Measurements from ENCODE around the gene CUX1.
"Not testable (repeated sequence)": the region's sequence is repeated elsewhere in the genome, so short reads cannot be mapped to it uniquely, and the experiment has no call there.

The CUX1 gene

DNA sequence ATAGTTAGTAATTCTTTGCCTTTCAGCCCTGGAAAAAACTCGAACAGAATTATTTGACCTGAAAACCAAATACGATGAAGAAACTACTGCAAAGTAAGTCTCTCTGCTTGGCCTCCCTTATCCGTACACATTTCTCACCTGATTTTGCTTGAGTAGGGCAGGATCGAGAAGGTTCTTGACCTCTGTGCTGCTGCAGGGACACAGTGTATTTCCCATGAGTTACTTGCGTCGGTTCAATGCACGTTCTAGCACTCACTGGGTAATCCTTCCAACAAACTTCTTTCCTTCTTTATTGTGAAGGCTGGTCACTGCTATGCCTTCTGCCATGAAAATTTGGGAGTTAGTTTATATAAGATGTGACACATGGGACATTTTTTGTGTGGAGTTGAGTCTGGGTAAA is 297.8 kb downstream of the CUX1 start:
- FAIRE-seq (no peak), DNase-seq (ENCODE audit: insufficient read length, low spot score) (no peak)

DNA sequence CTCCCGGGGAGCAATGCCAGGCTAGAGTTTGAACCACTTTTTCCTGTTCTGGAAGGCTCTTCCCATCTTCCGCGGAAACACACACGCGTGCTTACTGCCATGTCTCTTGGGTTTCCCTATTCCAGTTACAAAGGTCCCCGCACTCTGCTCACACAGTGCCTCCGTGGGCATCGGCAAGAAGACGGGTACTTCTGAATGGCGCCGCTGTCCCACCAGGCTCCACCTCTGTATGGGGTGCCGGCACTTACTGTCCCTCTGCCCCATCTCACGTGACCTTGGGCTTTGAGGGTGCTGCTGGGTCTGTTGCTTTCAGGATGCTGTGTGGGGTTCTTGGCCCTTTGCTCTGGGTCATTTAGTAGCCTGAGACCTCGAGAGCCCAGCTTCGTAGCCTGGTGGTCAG is 298.5 kb downstream of the CUX1 start:
- no peak for DNase-seq (ENCODE audit: insufficient read length, low spot score)
- no peak for FAIRE-seq

DNA sequence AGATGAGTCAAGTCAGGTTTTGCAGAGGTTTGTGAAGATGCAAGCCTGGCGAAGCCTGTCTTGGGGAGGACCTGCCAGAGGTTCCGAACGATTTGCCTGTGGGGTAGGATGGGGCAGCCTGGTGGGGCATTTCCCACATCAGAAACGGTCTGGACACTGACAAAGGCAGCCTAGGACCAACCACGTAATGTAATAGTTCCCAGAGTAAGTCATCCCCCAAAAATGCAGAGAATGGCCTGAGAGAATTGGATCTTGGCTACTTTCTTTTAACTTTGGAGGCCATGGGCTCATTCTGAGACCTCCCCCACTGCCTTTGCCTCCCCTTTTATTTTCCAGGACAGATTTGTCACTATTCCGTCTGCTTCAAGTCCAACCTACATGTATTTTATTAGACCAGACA is 300.3 kb downstream of the CUX1 start:
- DNase-seq (ENCODE audit: insufficient read length, low spot score) = peak; percentile 36
- no peak for FAIRE-seq

DNA sequence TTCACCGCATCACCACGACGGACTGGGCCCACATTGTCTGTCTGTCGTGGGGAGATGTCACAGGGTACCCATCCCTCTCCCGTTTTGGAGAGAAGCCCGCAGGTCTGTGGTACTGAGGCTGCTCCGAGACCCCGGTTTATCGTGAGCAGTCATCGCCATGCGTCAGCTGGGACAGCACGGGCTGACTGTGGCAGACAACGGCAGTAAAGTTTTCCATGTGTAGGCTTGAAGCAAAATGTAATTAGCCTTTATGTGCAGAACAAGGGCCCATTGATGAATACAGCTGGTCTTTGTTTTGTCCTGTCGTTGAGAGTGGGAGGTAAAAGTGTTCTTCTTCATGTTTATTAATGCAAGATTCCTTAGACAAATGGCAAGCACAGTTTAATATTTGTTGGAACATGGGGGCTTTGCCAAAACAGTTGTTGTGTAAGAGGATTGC is 301.8 kb downstream of the CUX1 start:
- FAIRE-seq (no peak), DNase-seq (ENCODE audit: insufficient read length, low spot score) (no peak)

- FAIRE-seq (no peak), DNase-seq (ENCODE audit: insufficient read length, low spot score) (no peak)
These were observed 302.5 kb downstream of the CUX1 start for GRCh38 chr7:102119925-102120324.

DNA sequence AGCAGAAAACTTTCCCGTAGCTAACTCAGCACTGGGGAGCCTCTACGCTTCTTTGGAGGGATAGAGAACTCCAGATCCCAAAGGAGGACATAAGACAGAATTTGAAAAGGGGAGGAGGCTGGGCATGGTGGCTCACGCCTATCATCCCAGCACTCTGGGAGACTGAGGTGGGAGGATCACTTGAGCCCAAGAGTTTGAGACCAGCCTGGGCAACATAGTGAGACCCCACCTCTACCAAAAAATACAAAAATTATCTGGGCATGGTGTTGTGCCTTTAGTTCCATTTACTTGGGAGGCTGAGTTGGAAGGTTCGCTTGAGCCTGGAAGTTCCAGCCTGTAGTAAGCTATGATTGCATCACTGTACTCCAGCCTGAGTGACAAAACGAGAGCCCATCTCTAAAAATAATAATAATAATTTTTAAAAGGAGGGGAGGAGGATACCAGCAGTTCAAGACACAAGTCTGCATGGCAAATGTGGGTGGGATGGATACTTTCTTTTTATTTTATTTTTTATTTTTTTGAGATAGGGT is 303.3 kb downstream of the CUX1 start:
- DNase-seq (ENCODE audit: insufficient read length, low spot score) = no peak
- FAIRE-seq = no peak

GRCh38 chr7:102122026-102122425 is 304.6 kb downstream of the CUX1 start:
- DNase-seq (ENCODE audit: insufficient read length, low spot score) (no peak), FAIRE-seq (no peak)

DNA sequence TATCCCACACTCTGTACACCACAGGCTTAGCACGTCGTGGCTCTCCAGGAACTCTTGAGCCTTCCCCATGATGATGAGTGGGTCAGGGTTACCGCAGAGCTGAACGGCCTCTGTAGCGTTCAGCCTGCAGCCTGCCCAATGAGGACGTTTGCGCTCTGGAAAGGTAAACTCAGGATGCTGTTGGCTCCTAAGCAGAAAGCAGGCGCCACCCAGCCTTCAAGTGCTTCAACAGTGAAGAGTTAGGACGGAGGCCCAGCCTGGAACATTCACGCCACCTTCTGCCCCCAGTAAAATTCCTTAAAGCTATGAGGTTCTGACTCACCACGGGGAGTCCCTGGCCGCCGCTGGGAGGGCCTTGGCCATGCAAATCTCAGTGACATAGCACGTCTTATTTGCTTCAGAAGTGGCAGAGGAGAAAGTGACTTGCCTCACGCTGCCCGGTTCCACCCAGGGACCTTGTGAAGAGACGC is 307.7 kb downstream of the CUX1 start:
- DNase-seq (ENCODE audit: insufficient read length, low spot score) = peak; percentile 73
- no peak for FAIRE-seq

DNA sequence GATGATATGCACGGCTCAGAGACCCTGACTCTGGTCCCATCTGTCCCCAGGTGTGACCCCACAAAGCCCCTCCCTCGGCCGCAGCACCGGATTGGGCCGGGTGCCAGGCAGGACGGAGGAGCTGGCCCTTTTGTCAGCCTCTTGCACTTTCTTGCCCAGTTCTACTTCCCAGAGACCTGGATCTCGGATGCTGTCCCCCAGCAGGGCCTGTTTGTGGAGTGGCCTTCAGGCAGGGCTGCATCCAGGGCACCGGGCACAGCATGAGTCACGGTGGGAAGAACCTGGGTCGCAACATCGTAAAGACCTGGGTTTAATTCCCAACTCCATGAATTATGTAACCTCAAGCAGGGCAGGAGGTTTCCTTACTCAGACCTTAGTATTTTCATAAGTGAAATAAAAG is 310.9 kb downstream of the CUX1 start:
- no peak for DNase-seq (ENCODE audit: insufficient read length, low spot score)

DNA sequence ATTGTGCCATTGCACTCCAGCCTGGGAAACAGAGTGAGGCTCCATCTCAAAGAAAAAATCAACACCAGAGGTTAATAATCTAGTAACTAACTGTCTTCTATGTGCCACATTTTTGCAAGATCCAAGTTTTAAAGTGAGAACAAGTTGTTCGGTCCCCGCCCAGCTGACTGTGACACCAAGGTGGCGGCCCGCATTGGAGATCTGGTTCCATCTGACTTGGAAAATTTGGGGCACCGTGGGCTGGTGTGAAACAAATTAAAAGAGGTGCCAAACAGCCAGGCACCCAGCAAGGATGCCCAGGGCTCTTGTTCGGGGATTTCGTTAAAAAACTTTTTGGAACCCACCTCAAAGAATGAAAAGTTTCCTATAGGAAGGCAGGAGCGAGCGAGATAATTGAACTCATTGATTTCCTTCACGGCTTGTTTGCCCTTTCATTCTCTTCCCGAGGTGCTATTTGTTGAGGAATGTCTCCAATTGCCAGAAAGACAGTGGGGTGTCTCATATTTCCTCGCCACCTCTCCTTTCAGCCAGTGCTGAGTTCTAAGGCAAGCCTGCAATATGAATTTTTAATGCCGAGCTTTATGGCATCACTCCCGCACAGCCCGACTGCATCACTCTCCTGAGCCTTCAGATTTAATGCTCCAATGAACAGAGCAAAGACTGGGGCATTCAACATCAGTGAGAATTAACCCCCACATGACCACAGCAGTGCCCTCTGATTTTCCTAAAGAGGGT is 312.4 kb downstream of the CUX1 start:
- FAIRE-seq (no peak), DNase-seq (ENCODE audit: insufficient read length, low spot score) (no peak)

More for the DNA sequence above, 310.9 kb downstream of the CUX1 start:
- no peak for FAIRE-seq

- no peak for DNase-seq (ENCODE audit: insufficient read length, low spot score)
- no peak for FAIRE-seq
These were observed 314.9 kb downstream of the CUX1 start for GRCh38 chr7:102132209-102132752.

- DNase-seq (ENCODE audit: insufficient read length, low spot score) (no peak), FAIRE-seq (no peak)
These were observed 321.2 kb downstream of the CUX1 start for GRCh38 chr7:102138676-102139075.

DNA sequence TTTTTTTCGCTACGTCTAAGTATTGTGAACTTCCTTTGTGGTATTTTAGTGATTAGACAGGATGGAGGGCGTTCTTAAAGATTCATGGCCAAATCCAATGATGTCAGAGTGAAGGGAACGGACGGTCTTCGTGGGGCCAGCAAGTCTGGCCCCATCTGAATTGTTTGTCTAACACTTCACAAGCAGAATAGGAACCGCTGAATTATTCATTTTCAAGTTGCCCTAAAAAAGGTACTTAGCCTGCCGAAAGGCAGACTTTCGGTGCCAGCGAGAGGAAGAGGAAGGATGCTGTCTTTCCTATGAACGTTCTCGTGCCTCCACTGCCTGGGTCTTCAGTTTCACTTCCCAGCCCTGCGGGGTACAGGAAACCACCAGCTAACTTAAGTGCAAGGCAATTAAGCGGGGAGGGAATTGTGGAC is 323.5 kb downstream of the CUX1 start:
- FAIRE-seq (no peak), DNase-seq (ENCODE audit: insufficient read length, low spot score) (no peak)

GRCh38 chr7:102142433-102142832 is 325.0 kb downstream of the CUX1 start:
- not testable (repeated sequence) for DNase-seq (ENCODE audit: insufficient read length, low spot score); FAIRE-seq

GRCh38 chr7:102146122-102146521 is 328.7 kb downstream of the CUX1 start:
- DNase-seq (ENCODE audit: insufficient read length, low spot score) (no peak), FAIRE-seq (no peak)

DNA sequence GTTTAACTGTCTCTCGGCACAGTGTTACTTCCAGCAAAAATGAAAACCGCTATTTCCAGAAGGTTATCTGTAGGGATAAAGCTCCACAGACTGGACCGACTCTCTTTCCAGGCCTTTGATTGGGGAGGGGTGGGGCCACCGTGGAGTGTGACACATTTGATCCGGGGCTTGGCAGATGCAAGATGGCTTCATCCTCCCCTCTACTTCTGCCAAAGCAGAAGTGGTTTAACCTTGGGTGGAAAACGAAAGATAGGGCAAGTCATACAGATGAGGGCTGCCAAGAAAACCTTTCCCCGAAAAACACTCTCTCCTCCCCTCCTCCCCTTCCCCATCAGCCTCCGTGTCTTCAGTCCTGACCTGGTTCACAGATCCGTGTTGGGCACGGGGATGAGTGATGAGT is 329.6 kb downstream of the CUX1 start:
- no peak for DNase-seq (ENCODE audit: insufficient read length, low spot score)
- FAIRE-seq = no peak

GRCh38 chr7:102148799-102149198 is 331.4 kb downstream of the CUX1 start:
- FAIRE-seq (no peak), DNase-seq (ENCODE audit: insufficient read length, low spot score) (no peak)

- DNase-seq (ENCODE audit: insufficient read length, low spot score) = no peak
- FAIRE-seq = no peak
These were observed 332.0 kb downstream of the CUX1 start for GRCh38 chr7:102149416-102149815.

DNA sequence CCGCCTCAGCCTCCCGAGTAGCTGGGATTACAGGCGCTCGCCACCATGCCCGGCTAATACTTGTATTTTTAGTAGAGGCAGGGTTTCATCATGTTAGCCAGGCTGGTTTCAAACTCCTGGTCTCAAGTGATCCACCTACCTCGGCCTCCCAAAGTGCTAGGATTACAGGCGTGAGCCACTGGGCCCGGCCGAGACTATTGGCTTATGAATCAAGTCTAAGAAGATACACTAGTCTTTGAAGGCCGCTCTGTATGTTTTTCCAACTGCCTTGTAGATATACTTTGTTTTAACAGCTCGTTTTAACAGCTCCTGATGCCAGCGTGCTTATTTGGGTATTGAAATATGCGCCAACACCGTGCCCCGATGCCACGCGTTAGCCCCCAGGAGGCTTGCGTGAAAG is 332.8 kb downstream of the CUX1 start:
- DNase-seq (ENCODE audit: insufficient read length, low spot score) (no peak), FAIRE-seq (no peak)

DNA sequence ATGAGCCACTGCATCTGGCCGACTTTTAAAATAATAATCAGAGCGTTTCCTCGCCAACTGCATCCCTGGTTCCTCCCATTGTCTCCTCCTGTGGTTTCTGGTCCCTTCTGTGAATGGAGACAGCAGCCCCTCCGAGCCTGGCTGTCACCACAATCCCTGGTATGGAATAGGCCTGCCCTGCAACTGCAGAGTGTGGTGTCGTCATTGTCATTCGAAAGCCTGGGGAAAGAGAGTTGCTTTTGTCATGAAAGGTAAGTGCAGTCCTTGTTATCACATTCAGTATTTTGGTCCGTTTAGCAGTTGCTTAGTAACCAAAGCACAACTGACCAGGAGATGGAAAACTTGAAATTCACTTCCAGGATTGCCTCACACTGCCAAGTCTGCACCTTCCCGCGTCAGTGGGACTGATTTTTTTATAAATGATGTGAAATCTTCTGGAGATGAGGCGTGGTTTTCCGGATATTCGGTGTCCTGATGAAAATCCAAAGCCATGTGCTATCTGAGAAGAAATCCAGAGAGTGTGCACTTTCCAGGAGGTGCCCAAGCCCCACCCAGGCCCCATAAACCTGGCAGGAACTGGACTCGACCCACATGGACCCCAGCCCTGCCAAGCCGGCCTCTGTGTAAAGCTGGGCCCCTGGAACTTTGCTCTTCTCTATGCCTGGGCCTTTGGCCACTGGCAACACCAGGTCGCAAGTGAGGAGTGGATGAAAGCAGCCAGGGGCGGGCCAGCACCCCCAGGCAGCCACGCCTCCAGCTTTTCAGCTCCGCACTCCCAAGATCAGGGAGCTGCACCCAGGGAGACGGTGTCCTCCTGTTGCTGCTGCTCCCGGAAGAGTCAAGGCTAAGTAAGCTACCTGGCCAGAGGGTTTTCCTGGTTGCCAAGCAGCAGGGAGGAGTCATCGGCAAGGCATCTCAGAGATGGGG is 335.5 kb downstream of the CUX1 start:
- DNase-seq (ENCODE audit: insufficient read length, low spot score) = peak; percentile 59
- no peak for FAIRE-seq

GRCh38 chr7:102153599-102153946 is 336.1 kb downstream of the CUX1 start:
- FAIRE-seq = no peak
- DNase-seq (ENCODE audit: insufficient read length, low spot score) = no peak
